PC-3 (cell line): ENCODE results near the gene IRX1.

Experiments
- EZH2 ChIP-seq: fragments of 300-600 bp; sonication (generic); IDR thresholded peaks from one replicate; pipeline ENCODE4 v1.6.1; 2017; ENCODE audit warnings: antibody characterized with exemption, mild to moderate bottlenecking, low read length; ENCODE audit not compliant: unreplicated experiment
- EZH2phosphoT487 ChIP-seq: fragments of 300-600 bp; sonication (generic); IDR thresholded peaks from 2 replicates; pipeline ENCODE4 v1.6.1; 2018; ENCODE audit warnings: mild to moderate bottlenecking, antibody characterized with exemption, low read length, borderline replicate concordance
- TF ChIP-seq, protein P1 (sequence below): fragments of 300-600 bp; sonication (generic); conservative IDR thresholded peaks from 2 replicates; pipeline ENCODE4 v1.5.1; 2017; ENCODE audit warnings: antibody characterized with exemption, low read depth, mild to moderate bottlenecking, low read length

DNA sequence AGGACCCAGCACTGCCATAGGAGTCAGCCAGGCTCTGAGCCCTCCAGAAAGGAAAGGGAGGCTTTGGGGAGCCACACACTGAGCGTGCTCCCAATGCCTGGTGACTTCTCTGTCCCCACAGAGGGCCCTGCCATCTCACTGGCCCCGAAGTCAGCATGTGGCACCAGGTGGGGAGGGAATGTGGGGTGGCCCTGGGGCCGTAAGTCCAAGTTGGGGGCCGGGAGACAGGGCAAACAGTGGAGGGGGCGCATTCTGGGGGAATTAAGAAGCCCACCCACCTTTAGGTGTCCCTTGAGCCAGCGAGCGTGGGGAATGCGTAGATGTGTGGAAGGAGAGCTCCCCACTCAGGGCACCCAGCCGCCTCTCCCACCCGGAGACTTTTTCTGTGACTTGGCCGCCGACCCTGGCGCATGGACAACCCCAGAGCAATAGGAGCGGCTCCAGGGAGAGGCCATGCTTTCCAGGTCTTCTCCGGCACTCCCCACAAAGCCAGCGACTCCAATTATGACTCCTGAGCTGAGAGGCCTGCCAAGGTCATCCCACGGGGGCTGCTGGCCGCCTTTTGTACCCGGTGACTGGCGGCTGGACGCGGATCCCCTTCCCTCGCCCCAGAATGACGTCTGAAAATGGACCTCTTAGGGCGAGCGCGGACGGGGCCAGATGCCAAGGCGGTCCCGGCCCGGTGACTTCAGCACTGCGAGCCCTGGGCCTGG lies 9.8 kb downstream of the IRX1 start:
- TF ChIP-seq, protein P1, sequence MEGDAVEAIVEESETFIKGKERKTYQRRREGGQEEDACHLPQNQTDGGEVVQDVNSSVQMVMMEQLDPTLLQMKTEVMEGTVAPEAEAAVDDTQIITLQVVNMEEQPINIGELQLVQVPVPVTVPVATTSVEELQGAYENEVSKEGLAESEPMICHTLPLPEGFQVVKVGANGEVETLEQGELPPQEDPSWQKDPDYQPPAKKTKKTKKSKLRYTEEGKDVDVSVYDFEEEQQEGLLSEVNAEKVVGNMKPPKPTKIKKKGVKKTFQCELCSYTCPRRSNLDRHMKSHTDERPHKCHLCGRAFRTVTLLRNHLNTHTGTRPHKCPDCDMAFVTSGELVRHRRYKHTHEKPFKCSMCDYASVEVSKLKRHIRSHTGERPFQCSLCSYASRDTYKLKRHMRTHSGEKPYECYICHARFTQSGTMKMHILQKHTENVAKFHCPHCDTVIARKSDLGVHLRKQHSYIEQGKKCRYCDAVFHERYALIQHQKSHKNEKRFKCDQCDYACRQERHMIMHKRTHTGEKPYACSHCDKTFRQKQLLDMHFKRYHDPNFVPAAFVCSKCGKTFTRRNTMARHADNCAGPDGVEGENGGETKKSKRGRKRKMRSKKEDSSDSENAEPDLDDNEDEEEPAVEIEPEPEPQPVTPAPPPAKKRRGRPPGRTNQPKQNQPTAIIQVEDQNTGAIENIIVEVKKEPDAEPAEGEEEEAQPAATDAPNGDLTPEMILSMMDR: no peak
- no peak for TF ChIP-seq EZH2
- no peak for TF ChIP-seq EZH2phosphoT487
